Measurements from ENCODE around the gene NOTUM.

The NOTUM gene

GRCh38 chr17:81961087-81961511, at the start of gene NOTUM:
Gene NOTUM (minus strand): TSS chr17:81961187. CDS start chr17:81960909, 278 bp downstream.
- no peak for TF ChIP-seq CTCF (IDR thresholded peaks at IDR 0.05; ENCODE audit: control extremely low read depth, extremely low read depth, low read depth, missing control alignments)
- ChIA-PET POLR2A (no interaction called here), CTCF (interaction anchor here (1.5 to 3.1 kb wide), 9 partner anchors 7 to 77 kb away, joined by 3 to 106 read pairs (median 14); partner anchors contain the start of genes CENPX, DCXR and LRRC45)
- no peak for DNase-seq (ENCODE audit: extremely low spot score)

GRCh38 chr17:82009413-82009812, 48.4 kb upstream of the NOTUM start:
- ChIA-PET CTCF (interaction anchor here (1.5 to 2.6 kb wide), 2 partner anchors 11 to 21 kb away, joined by 6 to 14 read pairs; no protein-coding TSS in a partner anchor), POLR2A (no interaction called here)
- TF ChIP-seq CTCF (IDR thresholded peaks at IDR 0.05; ENCODE audit: control extremely low read depth, extremely low read depth, low read depth, missing control alignments): no peak
- DNase-seq (ENCODE audit: extremely low spot score): no peak

GRCh38 chr17:82008941-82009405, 48.0 kb upstream of the NOTUM start:
- ChIA-PET CTCF (interaction anchor here (1.5 to 2.6 kb wide), 2 partner anchors 11 to 21 kb away, joined by 6 to 14 read pairs; no protein-coding TSS in a partner anchor), POLR2A (no interaction called here)
- TF ChIP-seq CTCF (IDR thresholded peaks at IDR 0.05; ENCODE audit: control extremely low read depth, extremely low read depth, low read depth, missing control alignments): no peak
- DNase-seq (ENCODE audit: extremely low spot score): no peak

GRCh38 chr17:82008258-82008940, 47.4 kb upstream of the NOTUM start:
- ChIA-PET CTCF (interaction anchor here (1.5 to 2.6 kb wide), 2 partner anchors 12 to 22 kb away, joined by 6 to 14 read pairs; no protein-coding TSS in a partner anchor), POLR2A (no interaction called here)
- TF ChIP-seq CTCF (IDR thresholded peaks at IDR 0.05; ENCODE audit: control extremely low read depth, extremely low read depth, low read depth, missing control alignments): no peak
- DNase-seq (ENCODE audit: extremely low spot score): no peak

GRCh38 chr17:82007495-82008257, 46.7 kb upstream of the NOTUM start:
- ChIA-PET POLR2A (no interaction called here), CTCF (interaction anchor here (0.9 kb wide), 1 partner anchor 13 kb away, joined by 3 read pairs; no protein-coding TSS in a partner anchor)
- TF ChIP-seq CTCF (IDR thresholded peaks at IDR 0.05; ENCODE audit: control extremely low read depth, extremely low read depth, low read depth, missing control alignments): no peak
- no peak for DNase-seq (ENCODE audit: extremely low spot score)

GRCh38 chr17:82007228-82007494, 46.2 kb upstream of the NOTUM start:
- CTCF ChIA-PET: interaction anchor here (0.9 kb wide), 1 partner anchor 13 kb away, joined by 3 read pairs; no protein-coding TSS in a partner anchor
- no peak for TF ChIP-seq CTCF (IDR thresholded peaks at IDR 0.05; ENCODE audit: control extremely low read depth, extremely low read depth, low read depth, missing control alignments)
- DNase-seq (ENCODE audit: extremely low spot score): no peak
- POLR2A ChIA-PET: no interaction called here

All from GM10248 (cell line).